ENCODE results near the gene DLGAP1.
"Not testable (repeated sequence)": the region's sequence is repeated elsewhere in the genome, so short reads cannot be mapped to it uniquely, and the experiment has no call there.

DLGAP1 gene

GRCh38 chr18:3616744-3617143, 838.4 kb downstream of the DLGAP1 start:
- no peak for DNase-seq

- DNase-seq: no peak
Measured at GRCh38 chr18:3616142-3616541, 839.0 kb downstream of the DLGAP1 start.

GRCh38 chr18:3615374-3615985, 839.6 kb downstream of the DLGAP1 start:
- no peak for DNase-seq

- DNase-seq: peak; percentile 44
Measured at GRCh38 chr18:3612315-3612714, 842.8 kb downstream of the DLGAP1 start.

- DNase-seq: peak; percentile 75
Measured at GRCh38 chr18:3611313-3612090, 843.6 kb downstream of the DLGAP1 start.

- DNase-seq: peak; percentile 50
Measured at GRCh38 chr18:3610813-3611212, 844.3 kb downstream of the DLGAP1 start.

GRCh38 chr18:3610188-3610708, 844.9 kb downstream of the DLGAP1 start:
- DNase-seq: no peak

- no peak for DNase-seq
Measured at GRCh38 chr18:3608488-3608887, 846.6 kb downstream of the DLGAP1 start.

- not testable (repeated sequence) for DNase-seq
Measured at GRCh38 chr18:3608099-3608453, 847.0 kb downstream of the DLGAP1 start.

GRCh38 chr18:3607309-3608098, 847.6 kb downstream of the DLGAP1 start:
- DNase-seq: no peak

GRCh38 chr18:3606863-3607262, 848.2 kb downstream of the DLGAP1 start:
- not testable (repeated sequence) for DNase-seq

- peak; percentile 71 for DNase-seq
Measured at GRCh38 chr18:3605954-3606443, 849.1 kb downstream of the DLGAP1 start.

GRCh38 chr18:3605486-3605952, 849.6 kb downstream of the DLGAP1 start:
- no peak for DNase-seq

GRCh38 chr18:3604498-3605408, 850.4 kb downstream of the DLGAP1 start:
- DNase-seq: peak; percentile 95

GRCh38 chr18:3604235-3604497, 850.9 kb downstream of the DLGAP1 start:
- no peak for DNase-seq

GRCh38 chr18:3603421-3604234, 851.5 kb downstream of the DLGAP1 start:
- peak; percentile 99 for DNase-seq

GRCh38 chr18:3601106-3601755, 853.9 kb downstream of the DLGAP1 start:
- DNase-seq: not testable (repeated sequence)

- no peak for DNase-seq
Measured at GRCh38 chr18:3599861-3600260, 855.2 kb downstream of the DLGAP1 start.

GRCh38 chr18:3599195-3599594, 855.9 kb downstream of the DLGAP1 start:
- no peak for DNase-seq

- no peak for DNase-seq
Measured at GRCh38 chr18:3598581-3598980, 856.5 kb downstream of the DLGAP1 start.

Data from fibroblast of skin of scalp (primary cell).